PC-9 (cell line): ENCODE results near the gene ZNF99.

Experiments
- EZH2 ChIP-seq: fragments of 200-600 bp; sonication (generic); IDR thresholded peaks from 2 replicates; pipeline ENCODE4 v1.8.0; 2017; ENCODE audit warnings: antibody characterized with exemption, low read depth
- TF ChIP-seq, protein P1 (sequence below): fragments of 200-600 bp; sonication (generic); conservative IDR thresholded peaks from 2 replicates; pipeline ENCODE4 v1.6.1; 2017; ENCODE audit warnings: mixed run types, antibody characterized with exemption, mild to moderate bottlenecking, moderate library complexity

DNA sequence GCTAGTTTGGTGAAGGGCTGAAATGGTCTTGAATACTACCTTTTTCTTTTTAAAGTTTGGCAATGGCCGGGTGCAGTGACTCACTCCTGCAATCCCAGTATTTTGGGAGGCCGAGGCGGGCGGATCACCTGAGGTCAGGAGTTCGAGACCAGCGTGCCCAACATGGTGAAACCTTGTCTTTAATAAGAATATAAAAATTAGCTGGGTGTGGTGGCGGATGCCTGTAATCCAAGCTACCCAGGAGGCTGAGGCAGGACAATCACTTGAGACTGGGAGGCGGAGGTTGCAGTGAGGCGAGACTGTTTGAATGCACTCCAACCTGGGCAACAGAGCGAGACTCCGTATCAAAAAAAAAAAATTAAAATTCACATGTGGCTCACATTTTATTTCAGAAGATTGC lies 47.3 kb upstream of the ZNF99 start:
- TF ChIP-seq, protein P1, sequence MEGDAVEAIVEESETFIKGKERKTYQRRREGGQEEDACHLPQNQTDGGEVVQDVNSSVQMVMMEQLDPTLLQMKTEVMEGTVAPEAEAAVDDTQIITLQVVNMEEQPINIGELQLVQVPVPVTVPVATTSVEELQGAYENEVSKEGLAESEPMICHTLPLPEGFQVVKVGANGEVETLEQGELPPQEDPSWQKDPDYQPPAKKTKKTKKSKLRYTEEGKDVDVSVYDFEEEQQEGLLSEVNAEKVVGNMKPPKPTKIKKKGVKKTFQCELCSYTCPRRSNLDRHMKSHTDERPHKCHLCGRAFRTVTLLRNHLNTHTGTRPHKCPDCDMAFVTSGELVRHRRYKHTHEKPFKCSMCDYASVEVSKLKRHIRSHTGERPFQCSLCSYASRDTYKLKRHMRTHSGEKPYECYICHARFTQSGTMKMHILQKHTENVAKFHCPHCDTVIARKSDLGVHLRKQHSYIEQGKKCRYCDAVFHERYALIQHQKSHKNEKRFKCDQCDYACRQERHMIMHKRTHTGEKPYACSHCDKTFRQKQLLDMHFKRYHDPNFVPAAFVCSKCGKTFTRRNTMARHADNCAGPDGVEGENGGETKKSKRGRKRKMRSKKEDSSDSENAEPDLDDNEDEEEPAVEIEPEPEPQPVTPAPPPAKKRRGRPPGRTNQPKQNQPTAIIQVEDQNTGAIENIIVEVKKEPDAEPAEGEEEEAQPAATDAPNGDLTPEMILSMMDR, result no peak
- TF ChIP-seq EZH2, result no peak
